Activated T-cell treated with anti-CD3 and anti-CD28 coated beads, Interleukin-2, amount 50 U/mL, for 48 hours (primary cell): ENCODE measurements around the gene SELENON.

Source experiments
- DNase-seq, 2 experiments: peaks; one replicate each; pipeline ENCODE4 v3.0.0-alpha.2; 2020

SELENON gene

DNA sequence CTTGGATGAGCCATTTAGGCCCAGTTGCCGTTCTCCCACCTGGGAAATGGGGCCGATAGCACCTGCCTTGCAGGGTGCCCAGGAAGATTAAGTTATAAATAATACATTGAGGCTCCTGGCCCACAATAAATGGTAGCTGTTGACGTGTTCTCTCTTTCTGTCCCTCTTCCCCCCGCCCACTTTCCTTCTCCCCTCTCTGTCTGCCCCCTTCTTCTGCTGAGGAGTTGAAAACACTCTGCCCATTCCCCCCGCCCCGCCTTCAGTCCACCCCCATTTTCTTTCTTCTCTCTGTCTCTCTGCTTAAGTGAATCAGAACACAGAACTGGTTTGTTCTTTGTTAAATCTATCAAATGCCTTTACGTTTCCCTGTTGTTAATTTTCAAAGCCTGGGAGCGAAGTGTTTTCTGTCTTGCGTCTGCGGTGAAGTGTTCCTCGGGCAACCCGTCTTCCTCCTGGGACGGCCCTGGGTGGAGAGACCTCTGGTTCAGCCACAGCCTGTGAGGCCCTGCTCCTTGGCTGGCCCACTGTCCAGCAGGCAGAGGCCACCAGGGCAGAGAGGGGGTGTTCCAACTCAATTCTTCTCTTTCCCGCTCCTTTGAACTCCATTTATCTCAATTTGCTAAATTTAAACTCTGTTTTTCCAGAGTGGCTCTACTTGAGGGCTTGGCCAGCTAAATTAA lies 29.3 kb upstream of the SELENON start:
- no peak for DNase-seq

DNA sequence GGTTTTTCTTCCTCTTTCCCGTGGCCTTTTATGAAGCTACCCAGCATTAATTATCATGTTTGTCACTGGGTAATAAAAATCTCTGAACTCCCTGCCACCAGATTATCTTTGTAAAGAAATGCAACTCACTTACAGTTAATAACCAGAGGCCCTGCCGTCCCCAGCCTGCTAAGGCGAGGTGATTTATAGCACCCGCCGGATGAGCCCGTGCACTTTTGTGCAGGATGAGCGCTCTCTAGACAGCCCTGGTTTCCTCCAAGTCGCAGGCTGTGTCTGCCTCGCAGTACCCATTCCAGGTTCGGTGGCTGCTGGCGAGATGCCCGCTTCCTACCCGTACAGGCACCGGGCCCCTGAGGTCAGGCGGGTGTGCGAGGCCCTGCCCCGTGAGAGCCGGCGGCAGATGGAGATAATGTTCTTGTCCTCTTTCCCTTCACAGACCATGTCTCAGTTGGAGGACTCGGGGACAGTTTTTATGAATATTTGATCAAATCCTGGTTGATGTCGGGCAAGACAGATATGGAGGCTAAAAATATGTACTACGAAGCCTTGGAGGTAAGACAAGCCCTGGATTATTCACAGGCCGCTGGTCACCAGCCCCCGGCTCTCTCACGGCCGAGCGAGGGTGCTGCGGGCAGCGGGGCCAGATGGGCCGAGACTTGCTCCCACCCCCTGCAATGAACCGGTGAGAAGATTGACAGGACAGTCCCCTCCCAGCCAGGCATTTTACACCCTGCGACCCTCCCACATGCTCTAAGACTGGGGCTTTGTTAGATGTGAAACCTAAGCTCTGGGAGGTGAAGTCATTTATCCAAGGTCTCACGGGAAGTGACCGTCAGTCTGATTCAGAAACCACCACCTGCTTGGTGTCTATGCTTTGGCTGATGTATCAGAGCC lies 28.5 kb upstream of the SELENON start:
- DNase-seq = peak; percentile 43 to 55

DNA sequence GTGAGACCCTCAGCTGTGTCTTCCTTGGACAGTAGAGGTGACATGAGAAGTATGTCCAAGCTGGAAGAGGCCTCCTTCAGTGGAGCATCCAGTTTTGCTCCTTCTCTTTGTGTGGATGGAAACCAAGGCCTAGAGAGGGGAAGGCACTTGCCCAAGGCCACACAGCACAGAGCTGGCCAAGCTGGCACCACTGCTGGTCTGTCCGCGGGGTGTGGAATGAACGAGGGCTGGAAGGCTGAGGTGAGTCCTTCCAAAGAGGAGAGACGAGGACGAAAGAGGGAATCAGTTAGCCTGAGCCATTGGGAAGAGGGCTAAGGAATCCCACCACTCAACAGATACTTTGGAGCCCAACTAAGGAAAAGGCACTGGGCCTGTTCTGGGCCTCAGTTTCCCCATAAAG lies 27.8 kb upstream of the SELENON start:
- no peak for DNase-seq

DNA sequence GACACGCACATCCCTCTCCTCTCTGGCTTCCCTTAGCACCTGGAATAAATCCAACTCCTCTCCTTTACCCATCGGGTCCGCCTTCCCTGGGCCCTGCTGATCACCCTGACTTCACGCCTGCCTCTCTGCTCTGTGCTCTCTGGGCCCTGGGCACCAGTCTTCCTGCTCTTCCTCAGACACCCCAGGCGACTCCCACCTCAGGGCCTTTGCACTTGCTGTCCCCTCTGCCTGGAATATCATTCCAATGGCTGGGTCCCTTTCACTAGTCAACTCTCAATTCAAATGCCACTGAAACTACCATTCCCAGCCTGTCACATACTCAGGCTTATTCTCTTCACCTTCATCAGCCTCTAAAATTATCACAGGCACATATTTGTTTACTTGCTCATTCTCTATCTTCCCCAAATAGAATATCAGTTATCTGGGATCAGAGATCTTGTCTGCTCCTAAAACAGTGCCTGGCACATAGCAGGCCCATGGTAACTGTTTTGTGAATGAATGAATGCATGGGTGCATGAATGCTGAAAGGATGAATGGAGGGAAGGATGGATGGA lies 27.2 kb upstream of the SELENON start:
- no peak for DNase-seq

GRCh38 chr1:25773441-25774125 lies 26.4 kb upstream of the SELENON start:
- no peak for DNase-seq

DNA sequence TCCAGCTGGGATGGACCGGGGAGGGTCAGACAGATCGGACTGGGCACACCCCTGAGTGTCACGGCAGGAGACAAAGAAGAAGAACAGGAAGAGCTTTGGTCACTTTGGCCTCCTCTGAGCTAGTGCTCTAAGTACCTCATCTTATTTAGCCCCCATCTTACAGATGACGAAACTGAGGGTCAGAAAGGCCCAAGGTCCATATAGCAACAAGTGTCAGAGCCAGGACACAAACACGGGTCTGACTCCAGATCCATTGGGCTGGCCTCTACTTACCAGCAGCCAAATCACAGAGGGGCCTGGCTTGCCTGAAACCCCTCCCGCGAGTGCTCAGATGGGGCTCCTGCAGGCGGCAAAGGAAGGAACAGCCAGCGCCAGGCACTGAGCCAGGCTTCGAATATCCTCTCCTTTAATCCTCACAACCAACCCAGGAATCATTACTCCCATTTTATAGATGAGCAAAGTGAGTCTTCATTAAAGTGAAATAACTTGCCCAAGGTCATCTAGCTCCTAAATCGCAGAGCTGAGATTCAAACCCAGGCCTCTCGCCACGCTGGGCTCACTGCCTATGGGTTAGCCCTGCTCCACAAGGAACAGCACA lies 25.7 kb upstream of the SELENON start:
- DNase-seq = no peak

DNA sequence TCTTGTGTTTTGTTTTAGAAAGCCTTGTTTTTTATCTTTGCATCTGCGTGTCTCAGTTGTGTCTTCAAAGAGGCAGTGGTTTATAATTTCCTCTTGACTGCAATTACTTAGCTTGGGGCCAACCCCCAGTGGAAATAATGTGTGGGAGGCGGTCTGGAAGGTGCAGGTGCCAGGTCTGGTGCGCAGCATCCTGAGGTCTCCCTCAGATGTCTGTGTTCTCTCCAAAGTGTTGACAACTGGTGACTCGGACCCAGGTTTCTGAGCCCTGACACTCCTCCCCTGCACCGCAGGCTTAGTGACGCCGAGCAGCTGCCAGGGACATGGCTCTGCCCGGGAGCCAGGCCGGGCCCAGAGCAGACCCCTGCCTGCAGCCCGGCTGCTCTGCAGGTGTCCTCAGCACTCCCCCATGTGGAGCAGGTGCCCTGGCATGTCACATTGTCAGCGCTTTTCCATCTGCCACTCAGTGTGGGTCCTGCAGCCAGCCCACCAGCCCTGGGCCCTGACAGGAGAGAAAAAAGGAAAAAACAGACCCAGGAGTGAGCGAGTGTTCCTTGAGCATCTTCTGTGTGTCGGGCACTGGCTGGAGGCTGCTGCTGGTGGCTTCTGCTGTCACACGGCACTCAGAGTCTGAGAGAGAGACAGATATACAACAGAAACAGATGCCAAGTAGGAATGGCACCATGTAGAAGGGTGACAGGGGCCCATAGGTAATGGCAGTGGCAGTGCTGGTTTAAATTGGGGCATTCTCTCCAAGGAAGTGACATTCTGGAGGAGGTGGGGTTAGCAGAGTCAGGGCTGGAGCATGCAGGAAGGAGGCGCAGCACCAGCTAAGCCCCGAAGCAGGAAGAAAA lies 24.8 kb upstream of the SELENON start:
- DNase-seq = peak; percentile 80 to 85

DNA sequence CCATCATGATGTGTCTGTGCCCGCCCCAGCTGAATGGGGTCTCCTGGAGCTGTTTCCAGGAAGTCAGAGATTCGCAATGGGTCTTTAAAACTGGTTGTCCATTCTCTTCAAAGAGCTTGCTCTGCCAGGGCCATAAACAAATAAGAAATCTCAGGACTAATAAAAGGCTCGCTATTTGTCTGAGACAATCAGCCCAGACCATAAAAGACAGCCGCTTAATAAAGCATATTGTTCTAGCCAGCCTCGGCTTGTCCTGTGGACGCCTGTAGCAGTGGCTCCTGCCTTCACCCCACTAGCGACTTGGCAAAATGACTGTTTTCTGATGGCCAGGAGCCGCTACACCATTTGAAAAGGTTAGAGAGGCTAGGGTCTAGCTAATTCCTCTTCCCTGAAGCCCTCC lies 20.6 kb upstream of the SELENON start:
- DNase-seq = no peak

DNA sequence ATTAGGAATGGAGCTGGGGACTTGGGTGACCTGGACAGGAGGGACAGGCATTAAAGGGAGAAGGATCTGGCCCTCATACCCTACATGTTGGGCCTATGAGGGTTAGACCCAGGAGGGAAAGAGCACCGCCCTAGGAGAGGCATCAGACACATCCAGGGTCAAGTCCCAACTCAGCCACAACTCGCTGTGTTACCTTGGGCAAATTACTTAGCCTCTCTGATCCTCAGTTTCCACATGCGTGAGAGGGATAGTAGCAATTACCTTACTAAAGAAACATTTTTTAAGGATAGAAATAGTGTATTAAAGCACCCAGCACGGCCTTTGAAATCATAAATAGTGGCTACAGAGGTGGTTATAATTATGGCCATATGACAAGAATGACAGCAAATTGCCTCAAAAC lies 20.1 kb upstream of the SELENON start:
- no peak for DNase-seq

DNA sequence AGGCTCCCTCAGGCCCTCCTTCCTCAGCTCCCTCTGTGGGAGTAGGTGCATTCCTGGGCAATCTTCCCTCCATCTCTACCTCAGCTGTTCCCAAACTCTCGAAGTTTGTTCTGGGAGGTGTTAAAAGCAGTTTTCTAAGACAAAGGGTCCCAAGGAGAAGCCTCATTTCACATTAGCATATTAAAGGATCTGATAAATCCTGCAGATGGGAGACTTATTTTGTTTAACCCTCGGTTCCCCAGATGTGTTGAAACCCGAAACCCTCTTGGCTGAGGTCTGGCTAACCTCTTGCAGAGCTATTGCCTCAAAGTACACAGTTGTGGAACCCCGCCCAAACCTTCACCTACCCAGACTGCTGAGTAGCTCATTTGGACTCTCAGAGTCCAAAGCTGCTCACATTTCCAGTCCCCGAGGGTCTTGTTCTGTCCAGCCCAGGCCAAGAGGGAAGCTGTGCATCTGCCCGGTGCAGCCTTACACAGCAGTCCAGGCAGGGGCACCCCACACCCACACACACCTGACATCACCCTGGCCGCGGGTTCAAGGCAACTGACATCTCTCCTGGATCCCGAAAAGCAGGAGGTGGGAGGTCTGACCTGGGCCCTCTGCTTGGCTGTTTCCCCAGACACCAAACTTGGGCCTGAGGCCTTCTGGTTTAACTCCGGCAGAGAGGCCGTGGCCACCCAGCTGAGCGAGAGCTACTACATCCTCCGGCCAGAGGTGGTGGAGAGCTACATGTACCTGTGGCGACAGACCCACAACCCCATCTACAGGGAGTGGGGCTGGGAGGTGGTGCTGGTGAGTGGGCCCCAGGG lies 19.5 kb upstream of the SELENON start:
- DNase-seq = no peak

DNA sequence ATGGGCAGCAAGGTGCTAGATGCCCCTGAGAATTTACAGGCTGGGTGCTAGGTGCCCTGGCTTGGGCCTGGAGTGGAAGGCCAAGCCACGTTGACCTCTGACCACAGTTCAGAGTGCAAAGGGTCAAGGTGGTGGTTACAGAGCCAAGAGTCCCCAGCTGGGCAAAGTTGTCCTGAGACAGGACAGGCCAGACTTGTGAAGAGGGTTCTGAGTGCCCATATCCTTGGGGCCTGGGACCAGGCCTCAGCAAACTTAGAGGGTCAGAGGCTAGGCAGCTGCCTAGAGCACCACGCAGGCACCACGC lies 18.9 kb upstream of the SELENON start:
- DNase-seq = no peak

GRCh38 chr1:25782608-25783201 lies 17.3 kb upstream of the SELENON start:
- DNase-seq = no peak

DNA sequence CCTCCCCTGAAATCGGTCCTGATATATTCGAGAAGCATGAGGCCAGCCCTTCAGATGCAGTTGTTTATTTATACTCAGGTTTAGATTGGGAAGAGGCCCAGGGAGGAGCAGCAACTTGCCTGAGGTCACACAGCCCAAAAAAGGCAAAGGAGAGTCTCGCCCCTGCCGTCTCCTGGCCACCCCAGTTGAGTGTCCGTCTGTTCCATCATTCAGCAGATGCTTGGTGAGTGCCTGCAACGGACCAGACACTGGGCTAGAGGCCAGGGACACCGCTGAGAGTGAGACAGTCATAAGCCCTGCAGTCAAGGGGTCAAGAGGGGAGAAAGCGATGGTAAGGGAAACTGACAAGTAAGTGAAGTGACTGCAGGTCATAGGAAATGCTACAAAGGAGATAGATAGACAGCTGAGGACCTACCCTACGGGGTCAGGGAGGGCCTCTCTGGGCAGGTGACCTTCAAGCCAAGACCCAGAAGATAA lies 15.4 kb upstream of the SELENON start:
- DNase-seq = no peak

GRCh38 chr1:25785333-25786067 lies 14.5 kb upstream of the SELENON start:
- no peak for DNase-seq

GRCh38 chr1:25786887-25787759 lies 12.9 kb upstream of the SELENON start:
- no peak for DNase-seq

DNA sequence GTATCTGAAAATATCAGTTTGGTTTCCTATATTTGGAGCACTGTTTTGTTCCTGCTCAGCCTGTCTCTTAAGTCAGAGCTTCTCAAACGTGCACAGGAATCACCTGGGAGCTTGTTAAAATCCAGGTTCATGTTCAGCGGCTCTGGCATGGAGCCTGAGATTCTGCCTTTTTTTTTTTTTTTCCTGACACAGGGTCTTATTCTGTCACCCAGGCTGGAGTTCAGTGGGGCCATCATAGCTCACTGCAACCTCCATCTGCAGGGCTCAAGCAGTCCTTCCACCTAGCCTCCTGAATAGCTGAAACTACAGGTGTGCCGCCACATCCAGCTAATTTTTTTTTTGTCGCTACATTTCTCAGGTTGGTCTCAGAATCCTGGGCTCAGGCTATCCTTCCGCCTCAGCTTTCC lies 12.2 kb upstream of the SELENON start:
- no peak for DNase-seq

DNA sequence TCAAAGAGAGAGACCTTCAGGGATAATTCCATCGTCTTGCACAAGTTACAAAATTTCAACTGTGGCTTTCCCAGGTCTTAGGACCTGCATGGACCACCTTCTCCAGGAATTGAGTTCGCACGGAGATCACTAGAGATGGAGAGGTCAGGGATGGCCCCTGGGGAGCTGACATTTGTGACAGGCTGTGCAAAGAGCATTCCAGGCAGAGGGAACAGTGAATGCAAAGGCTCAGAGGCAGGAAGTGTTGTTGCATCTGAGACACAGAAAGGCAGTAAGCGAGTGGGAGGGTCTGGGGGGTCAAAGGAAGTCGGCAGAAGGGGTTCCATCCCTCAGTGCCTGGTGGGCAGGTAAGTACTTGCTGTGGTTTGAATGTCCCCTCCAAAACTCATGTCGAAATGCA lies 9.5 kb upstream of the SELENON start:
- DNase-seq = no peak

- DNase-seq = no peak
Observed at GRCh38 chr1:25792115-25792514, 7.9 kb upstream of the SELENON start.

DNA sequence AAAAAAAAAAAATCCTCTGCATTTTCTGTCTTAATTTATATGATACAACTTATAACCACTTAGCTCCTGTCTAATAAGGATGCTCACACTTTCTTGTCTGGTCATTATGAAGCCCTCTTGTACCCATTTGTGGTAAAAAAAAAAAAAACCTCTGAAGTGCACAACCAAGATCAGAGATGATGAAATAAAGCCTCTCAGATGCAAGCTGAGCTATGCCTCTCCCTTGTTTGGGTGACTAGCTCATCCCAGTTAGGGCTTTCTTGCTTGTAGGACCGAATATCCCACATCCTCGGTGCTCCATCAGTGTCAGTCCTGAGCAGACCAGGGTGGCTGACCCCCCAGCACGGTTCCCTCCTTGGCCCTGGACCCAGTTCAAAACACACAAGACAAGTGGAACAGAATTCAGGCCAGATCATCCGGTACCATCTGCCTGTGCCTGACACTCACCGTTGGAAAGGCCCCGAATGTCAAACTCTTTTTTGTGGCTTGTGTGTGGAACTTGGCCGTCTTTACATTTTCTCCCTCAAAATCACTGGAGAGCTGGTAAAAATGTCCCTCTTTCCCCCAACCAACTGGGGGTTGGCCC lies 6.3 kb upstream of the SELENON start:
- no peak for DNase-seq
